Measurements from ENCODE around the gene ATF2.

The ATF2 gene
- total RNA-seq = 56.9 to 103 (median 78.5) reads per million in 18 experiments

GRCh38 chr2:175167792-175168563, at the start of gene ATF2:
Gene ATF2, minus strand, starts transcription at chr2:175168203. Its CDS starts 31,760 bp downstream, at chr2:175136443.
- DNase-seq = peak; percentile 99 to 100

GRCh38 chr2:175207741-175208438, 39.9 kb upstream of the ATF2 start:
- no peak for DNase-seq

- DNase-seq = no peak
Observed at GRCh38 chr2:175206866-175207265, 38.9 kb upstream of the ATF2 start.

- no peak for DNase-seq
Observed at GRCh38 chr2:175205523-175205922, 37.5 kb upstream of the ATF2 start.

GRCh38 chr2:175203621-175204496, 35.9 kb upstream of the ATF2 start:
- DNase-seq = peak; percentile 12 to 59

- DNase-seq = no peak
Observed at GRCh38 chr2:175195012-175195411, 27.0 kb upstream of the ATF2 start.

- DNase-seq = peak; percentile 8 to 43
Observed at GRCh38 chr2:175188761-175189160, 20.8 kb upstream of the ATF2 start.

- DNase-seq = peak in 1 of 2 donors; percentile 7
Observed at GRCh38 chr2:175187378-175187777, 19.4 kb upstream of the ATF2 start.

GRCh38 chr2:175183674-175184073, 15.7 kb upstream of the ATF2 start:
- DNase-seq = no peak

- DNase-seq = no peak
Observed at GRCh38 chr2:175181877-175182308, 13.9 kb upstream of the ATF2 start.

- peak; percentile 96 to 97 for DNase-seq
Observed at GRCh38 chr2:175181104-175181876, 13.3 kb upstream of the ATF2 start, which contains the start of gene ATP5MC3. Gene ATP5MC3, minus strand, starts transcription at chr2:175181710. Its CDS starts 317 bp downstream, at chr2:175181393.

- DNase-seq = peak; percentile 50 to 70
Observed at GRCh38 chr2:175180701-175181103, 12.7 kb upstream of the ATF2 start.

GRCh38 chr2:175176624-175177023, 8.6 kb upstream of the ATF2 start:
- no peak for DNase-seq

- DNase-seq = no peak
Observed at GRCh38 chr2:175175896-175176295, 7.9 kb upstream of the ATF2 start.

- no peak for DNase-seq
Observed at GRCh38 chr2:175175320-175175719, 7.3 kb upstream of the ATF2 start.

- peak; percentile 36 to 47 for DNase-seq
Observed at GRCh38 chr2:175170659-175171304, 2.8 kb upstream of the ATF2 start.

- no peak for DNase-seq
Observed at GRCh38 chr2:175169191-175169590, 1.2 kb upstream of the ATF2 start.

GRCh38 chr2:175168564-175168945, 552 bp upstream of the ATF2 start:
- no peak for DNase-seq

GRCh38 chr2:175167076-175167791, 769 bp downstream of the ATF2 start:
- DNase-seq = peak in 1 of 2 donors; percentile 29

GRCh38 chr2:175166216-175166824, 1.7 kb downstream of the ATF2 start:
- no peak for DNase-seq
